Calu3 (cell line): ENCODE measurements around the gene HSPG2. TPM values are rescaled to one million over a fixed set of nuclear protein-coding genes. Genes with fewer than 3 reads are reported as not detected.
"Not testable (repeated sequence)": the region's sequence is repeated elsewhere in the genome, so short reads cannot be mapped to it uniquely, and the experiment has no call there.

Experiments used
- BruUV-seq: library from RNA; stranded (reverse); fragments of 400-500 nt; replicated peaks from 2 replicates; lab custom pipeline; 2021; lab: Mats Ljungman, UMichigan
- CTCF ChIA-PET: fragments of 300-600 bp; sonication (Branson Sonifier 250); formaldehyde crosslinking; loops from one replicate; lab custom pipeline; 2022; ENCODE audit warnings: antibody characterized with exemption; lab: Charles Lee
- DNase-seq: peaks from one replicate; pipeline ENCODE4 v3.0.0; 2022
- H3K27ac Mint-ChIP-seq: one replicate; pipeline ENCODE4 v1.8.0; 2022; ENCODE audit warnings: mixed read lengths; ENCODE audit not compliant: unreplicated experiment
- H3K27me3 Mint-ChIP-seq: one replicate; pipeline ENCODE4 v1.8.0; 2022; ENCODE audit warnings: mixed read lengths; ENCODE audit not compliant: unreplicated experiment
- H3K36me3 Mint-ChIP-seq: one replicate; pipeline ENCODE4 v1.8.0; 2022; ENCODE audit warnings: mild to moderate bottlenecking, moderate library complexity, mixed read lengths; ENCODE audit not compliant: insufficient read depth, unreplicated experiment
- H3K4me1 Mint-ChIP-seq: one replicate; pipeline ENCODE4 v1.8.0; 2022; ENCODE audit warnings: mild to moderate bottlenecking, low read depth, mixed read lengths; ENCODE audit not compliant: unreplicated experiment
- H3K4me3 Mint-ChIP-seq: one replicate; pipeline ENCODE4 v1.8.0; 2022; ENCODE audit warnings: mild to moderate bottlenecking, low read depth, moderate library complexity, mixed read lengths; ENCODE audit not compliant: unreplicated experiment
- H3K9me3 Mint-ChIP-seq: one replicate; pipeline ENCODE4 v1.8.0; 2022; ENCODE audit warnings: low read depth, mixed read lengths; ENCODE audit not compliant: unreplicated experiment
- intact Hi-C: fragments of 100-400 bp; cut with micrococcal nuclease; formaldehyde crosslinking; loops from one replicate; pipeline ENCODE4 v1.10.0; 2022; ENCODE audit not compliant: unreplicated experiment
- total RNA-seq: library from RNA; stranded (reverse); gene quantifications from 2 replicates; pipeline ENCODE4 v1.2.3, GENCODE V29; 2022
- TF ChIP-seq, protein P1 (sequence below): fragments of 200-600 bp; IDR thresholded peaks from one replicate; pipeline ENCODE4 v1.8.0; 2022; ENCODE audit warnings: antibody characterized with exemption; ENCODE audit not compliant: unreplicated experiment

HSPG2 gene
- total RNA-seq, 1 experiment from 2014 or later = 397 TPM

- intact Hi-C loops = no loop called here
- BruUV-seq = no TSS peak
- CTCF ChIA-PET = interaction anchor here (0.6 kb wide), 1 partner anchor 154 kb away, joined by 3 read pairs; no protein-coding TSS in a partner anchor
- TF ChIP-seq, protein P1, sequence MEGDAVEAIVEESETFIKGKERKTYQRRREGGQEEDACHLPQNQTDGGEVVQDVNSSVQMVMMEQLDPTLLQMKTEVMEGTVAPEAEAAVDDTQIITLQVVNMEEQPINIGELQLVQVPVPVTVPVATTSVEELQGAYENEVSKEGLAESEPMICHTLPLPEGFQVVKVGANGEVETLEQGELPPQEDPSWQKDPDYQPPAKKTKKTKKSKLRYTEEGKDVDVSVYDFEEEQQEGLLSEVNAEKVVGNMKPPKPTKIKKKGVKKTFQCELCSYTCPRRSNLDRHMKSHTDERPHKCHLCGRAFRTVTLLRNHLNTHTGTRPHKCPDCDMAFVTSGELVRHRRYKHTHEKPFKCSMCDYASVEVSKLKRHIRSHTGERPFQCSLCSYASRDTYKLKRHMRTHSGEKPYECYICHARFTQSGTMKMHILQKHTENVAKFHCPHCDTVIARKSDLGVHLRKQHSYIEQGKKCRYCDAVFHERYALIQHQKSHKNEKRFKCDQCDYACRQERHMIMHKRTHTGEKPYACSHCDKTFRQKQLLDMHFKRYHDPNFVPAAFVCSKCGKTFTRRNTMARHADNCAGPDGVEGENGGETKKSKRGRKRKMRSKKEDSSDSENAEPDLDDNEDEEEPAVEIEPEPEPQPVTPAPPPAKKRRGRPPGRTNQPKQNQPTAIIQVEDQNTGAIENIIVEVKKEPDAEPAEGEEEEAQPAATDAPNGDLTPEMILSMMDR = no peak
- no peaks in the 10 kb centered on the region for H3K9me3 Mint-ChIP-seq
- no peaks in the 10 kb centered on the region for H3K27me3 Mint-ChIP-seq
- H3K27ac Mint-ChIP-seq = no peak overlapping the region
- no peak for DNase-seq
- peaks cover 44% of the 10 kb centered on the region for H3K36me3 Mint-ChIP-seq
- no peaks in the 10 kb centered on the region for H3K4me1 Mint-ChIP-seq
- H3K4me3 Mint-ChIP-seq = no peak overlapping the region
Measured at GRCh38 chr1:21827141-21827679, 109.9 kb downstream of the HSPG2 start.

- H3K4me3 Mint-ChIP-seq, intact Hi-C loops, H3K4me1 Mint-ChIP-seq, BruUV-seq, H3K27ac Mint-ChIP-seq, DNase-seq, H3K9me3 Mint-ChIP-seq, H3K27me3 Mint-ChIP-seq: not testable (repeated sequence)
- H3K36me3 Mint-ChIP-seq = peaks cover 44% of the 10 kb centered on the region
- CTCF ChIA-PET = interaction anchor here (0.6 kb wide), 1 partner anchor 155 kb away, joined by 3 read pairs; no protein-coding TSS in a partner anchor
Measured at GRCh38 chr1:21826694-21827093, 110.4 kb downstream of the HSPG2 start.

DNA sequence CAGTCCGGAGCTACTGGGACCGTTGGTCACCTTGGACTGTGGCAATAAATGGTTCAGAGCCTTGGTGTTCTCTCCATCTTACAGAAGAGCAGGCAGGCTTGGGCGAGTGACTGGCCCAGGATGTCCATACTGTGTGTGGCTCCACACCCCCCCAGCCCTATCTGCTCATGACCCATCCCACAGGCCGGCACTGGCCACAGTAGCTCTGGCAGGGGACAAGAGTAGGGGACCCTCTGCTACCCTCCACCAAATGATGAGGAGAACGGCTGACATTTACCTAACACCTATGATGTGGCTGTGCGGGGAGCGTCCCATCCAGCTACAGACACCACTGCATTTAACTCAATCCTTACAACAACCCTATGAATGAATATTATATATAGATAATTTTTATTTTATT, 111.7 kb downstream of the HSPG2 start:
- intact Hi-C loops = no loop called here
- CTCF ChIA-PET = no interaction called here
- Mint-ChIP-seq H3K4me3 (no peak overlapping the region), H3K27ac (no peak overlapping the region), H3K36me3 (peaks cover 46% of the 10 kb centered on the region), H3K27me3 (no peaks in the 10 kb centered on the region), H3K4me1 (no peaks in the 10 kb centered on the region), H3K9me3 (no peaks in the 10 kb centered on the region)
- DNase-seq = no peak
- no TSS peak for BruUV-seq
- TF ChIP-seq, protein P1 = no peak

- no peak overlapping the region for H3K4me3 Mint-ChIP-seq
- no peaks in the 10 kb centered on the region for H3K9me3 Mint-ChIP-seq
- intact Hi-C loops = no loop called here
- CTCF ChIA-PET = no interaction called here
- no peak for DNase-seq
- TF ChIP-seq, protein P1 = no peak
- no peak overlapping the region for H3K27ac Mint-ChIP-seq
- BruUV-seq = no TSS peak
- no peaks in the 10 kb centered on the region for H3K27me3 Mint-ChIP-seq
- no peaks in the 10 kb centered on the region for H3K4me1 Mint-ChIP-seq
- H3K36me3 Mint-ChIP-seq = peaks cover 51% of the 10 kb centered on the region
Measured at GRCh38 chr1:21824926-21825325, 112.2 kb downstream of the HSPG2 start.

DNA sequence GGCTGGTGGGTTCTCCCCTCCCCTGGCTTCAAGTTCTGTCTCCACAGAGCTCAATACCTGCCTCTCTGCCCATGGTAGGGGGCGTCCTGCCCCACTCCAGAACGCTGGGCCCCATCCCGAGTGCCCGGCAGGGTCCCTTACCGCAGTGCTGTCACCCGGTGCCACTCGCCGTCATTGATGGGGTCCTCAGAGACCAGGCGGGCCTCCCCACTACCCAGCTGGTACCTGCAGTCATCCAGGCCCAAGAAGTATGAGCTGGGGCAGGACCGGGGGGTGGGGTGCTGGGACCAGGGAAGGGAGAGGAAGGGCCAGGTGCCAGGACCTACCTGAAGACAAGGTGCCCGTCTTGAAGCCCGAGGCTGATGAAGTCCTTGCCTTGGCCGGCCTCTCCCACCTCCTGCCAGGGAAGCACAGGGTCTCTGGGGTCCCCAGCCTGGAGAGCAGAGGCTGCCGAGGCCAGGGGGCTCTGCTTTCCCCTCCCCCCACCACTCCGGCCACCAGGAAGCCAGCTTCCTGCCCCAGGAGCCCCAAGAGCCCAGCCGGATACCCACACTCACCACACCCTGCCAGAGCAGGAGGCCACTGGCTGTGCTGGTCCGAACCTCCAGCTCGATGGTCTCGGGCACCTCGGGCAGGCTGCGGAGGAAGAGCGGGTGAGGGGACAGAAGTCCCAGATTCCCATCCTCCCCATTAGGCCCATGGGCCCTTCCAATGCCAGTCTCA, 113.0 kb downstream of the HSPG2 start:
- DNase-seq = no peak
- no peaks in the 10 kb centered on the region for H3K9me3 Mint-ChIP-seq
- intact Hi-C loops = no loop called here
- H3K36me3 Mint-ChIP-seq = peaks cover 55% of the 10 kb centered on the region
- BruUV-seq = no TSS peak
- TF ChIP-seq, protein P1 = no peak
- no peaks in the 10 kb centered on the region for H3K27me3 Mint-ChIP-seq
- no peak overlapping the region for H3K4me3 Mint-ChIP-seq
- H3K27ac Mint-ChIP-seq = no peak overlapping the region
- CTCF ChIA-PET = no interaction called here
- H3K4me1 Mint-ChIP-seq = no peaks in the 10 kb centered on the region
